MCF 10A (cell line): ENCODE data around the gene PRRX1. TPM values are rescaled to one million over a fixed set of nuclear protein-coding genes. Genes with fewer than 3 reads are reported as not detected.

Source experiments
- BruUV-seq: library from RNA; stranded (reverse); fragments of 400-500 nt; replicated peaks from 2 replicates; lab custom pipeline; 2021; lab: Mats Ljungman, UMichigan
- CTCF ChIA-PET: fragments of 300-600 bp; sonication (Branson Sonifier 250); formaldehyde crosslinking; extraction: SDS; loops from one replicate; lab custom pipeline; 2021; ENCODE audit warnings: antibody characterized with exemption, inconsistent platforms; lab: Yijun Ruan, JAX
- POLR2A ChIA-PET: fragments of 300-600, 350-650 bp; sonication (Branson Sonifier 250); formaldehyde crosslinking; extraction: SDS; loops from one replicate; lab custom pipeline; 2020; ENCODE audit warnings: antibody characterized with exemption, inconsistent platforms; lab: Yijun Ruan, JAX
- DNase-seq: peaks from one replicate; pipeline ENCODE4 v3.0.0-alpha.2; 2018; ENCODE audit not compliant: unreplicated experiment
- H3K27ac Mint-ChIP-seq: one replicate; pipeline ENCODE4 v1.8.0; 2022; ENCODE audit warnings: mild to moderate bottlenecking, low read depth, mixed read lengths; ENCODE audit not compliant: unreplicated experiment
- H3K27me3 Mint-ChIP-seq: one replicate; pipeline ENCODE4 v1.8.0; 2022; ENCODE audit warnings: mixed read lengths; ENCODE audit not compliant: insufficient read depth, unreplicated experiment
- H3K36me3 Mint-ChIP-seq: one replicate; pipeline ENCODE4 v1.8.0; 2022; ENCODE audit warnings: mild to moderate bottlenecking, moderate library complexity, mixed read lengths; ENCODE audit not compliant: insufficient read depth, unreplicated experiment
- H3K4me1 Mint-ChIP-seq: one replicate; pipeline ENCODE4 v1.8.0; 2022; ENCODE audit warnings: mixed read lengths; ENCODE audit not compliant: insufficient read depth, unreplicated experiment
- H3K4me3 Mint-ChIP-seq: one replicate; pipeline ENCODE4 v1.8.0; 2022; ENCODE audit warnings: mild to moderate bottlenecking, moderate library complexity, mixed read lengths; ENCODE audit not compliant: unreplicated experiment
- H3K9me3 Mint-ChIP-seq: one replicate; pipeline ENCODE4 v1.8.0; 2022; ENCODE audit warnings: mixed read lengths; ENCODE audit not compliant: unreplicated experiment
- intact Hi-C: fragments of 100-400 bp; cut with micrococcal nuclease; formaldehyde crosslinking; loops from 2 replicates; pipeline ENCODE4 v1.14.1; 2022
- total RNA-seq: library from RNA; stranded (reverse); gene quantifications from 2 replicates; pipeline ENCODE4 v1.2.3, GENCODE V29; 2022
- TF ChIP-seq, protein P1 (sequence below): fragments of 200-600 bp; IDR thresholded peaks from one replicate; pipeline ENCODE4 v1.8.0; 2022; ENCODE audit warnings: antibody characterized with exemption, mild to moderate bottlenecking; ENCODE audit not compliant: unreplicated experiment

Gene PRRX1
- total RNA-seq, 1 experiment from 2014 or later = not detected

DNA sequence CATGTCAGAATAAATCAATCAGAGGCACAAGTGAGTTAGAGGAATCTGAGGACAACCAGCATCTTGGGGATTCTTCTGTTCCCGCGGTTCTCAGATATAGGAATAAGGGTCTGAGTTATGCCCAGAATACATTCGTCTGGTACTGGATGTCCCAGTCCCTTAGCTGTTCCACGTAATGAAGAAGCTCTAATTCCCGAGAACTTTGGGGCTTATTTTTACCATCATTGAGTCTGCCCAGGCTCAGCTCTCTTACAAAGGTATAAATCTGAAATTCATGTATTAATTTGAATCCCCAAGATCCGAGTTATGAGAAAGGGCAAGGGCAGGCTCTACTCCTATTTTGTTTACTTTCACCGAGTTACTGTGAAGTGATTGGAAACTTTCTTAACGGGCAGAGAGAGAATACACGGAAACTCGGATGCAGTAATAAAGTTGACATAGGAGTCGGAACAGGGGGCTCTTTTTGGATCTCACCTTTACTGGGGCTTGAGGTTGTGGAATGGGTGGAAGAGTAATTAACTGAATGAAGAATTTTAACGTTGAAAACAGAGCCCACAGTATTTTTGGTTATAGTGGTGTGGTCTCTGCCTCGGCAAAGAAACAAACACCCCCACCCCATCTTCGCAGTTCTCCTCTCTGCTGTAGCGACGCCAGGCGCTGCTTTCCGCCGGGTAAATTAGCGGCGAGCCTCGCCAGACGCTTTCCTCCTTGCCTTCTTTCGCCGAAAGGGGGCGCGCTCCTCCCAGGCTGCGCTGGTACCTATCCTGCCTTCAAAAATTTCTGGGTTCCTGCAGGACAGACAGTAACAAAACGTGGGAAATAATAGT, 7.1 kb downstream of the PRRX1 start:
- ChIA-PET CTCF (no interaction called here), POLR2A (no interaction called here)
- no peak overlapping the region for H3K4me3 Mint-ChIP-seq
- intact Hi-C loops = no loop called here
- no peaks in the 10 kb centered on the region for H3K4me1 Mint-ChIP-seq
- no peaks in the 10 kb centered on the region for H3K9me3 Mint-ChIP-seq
- H3K27me3 Mint-ChIP-seq = no peaks in the 10 kb centered on the region
- no peak overlapping the region for H3K27ac Mint-ChIP-seq
- BruUV-seq = no TSS peak
- no peaks in the 10 kb centered on the region for H3K36me3 Mint-ChIP-seq
- no peak for DNase-seq
- TF ChIP-seq, protein P1, sequence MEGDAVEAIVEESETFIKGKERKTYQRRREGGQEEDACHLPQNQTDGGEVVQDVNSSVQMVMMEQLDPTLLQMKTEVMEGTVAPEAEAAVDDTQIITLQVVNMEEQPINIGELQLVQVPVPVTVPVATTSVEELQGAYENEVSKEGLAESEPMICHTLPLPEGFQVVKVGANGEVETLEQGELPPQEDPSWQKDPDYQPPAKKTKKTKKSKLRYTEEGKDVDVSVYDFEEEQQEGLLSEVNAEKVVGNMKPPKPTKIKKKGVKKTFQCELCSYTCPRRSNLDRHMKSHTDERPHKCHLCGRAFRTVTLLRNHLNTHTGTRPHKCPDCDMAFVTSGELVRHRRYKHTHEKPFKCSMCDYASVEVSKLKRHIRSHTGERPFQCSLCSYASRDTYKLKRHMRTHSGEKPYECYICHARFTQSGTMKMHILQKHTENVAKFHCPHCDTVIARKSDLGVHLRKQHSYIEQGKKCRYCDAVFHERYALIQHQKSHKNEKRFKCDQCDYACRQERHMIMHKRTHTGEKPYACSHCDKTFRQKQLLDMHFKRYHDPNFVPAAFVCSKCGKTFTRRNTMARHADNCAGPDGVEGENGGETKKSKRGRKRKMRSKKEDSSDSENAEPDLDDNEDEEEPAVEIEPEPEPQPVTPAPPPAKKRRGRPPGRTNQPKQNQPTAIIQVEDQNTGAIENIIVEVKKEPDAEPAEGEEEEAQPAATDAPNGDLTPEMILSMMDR = no peak

DNA sequence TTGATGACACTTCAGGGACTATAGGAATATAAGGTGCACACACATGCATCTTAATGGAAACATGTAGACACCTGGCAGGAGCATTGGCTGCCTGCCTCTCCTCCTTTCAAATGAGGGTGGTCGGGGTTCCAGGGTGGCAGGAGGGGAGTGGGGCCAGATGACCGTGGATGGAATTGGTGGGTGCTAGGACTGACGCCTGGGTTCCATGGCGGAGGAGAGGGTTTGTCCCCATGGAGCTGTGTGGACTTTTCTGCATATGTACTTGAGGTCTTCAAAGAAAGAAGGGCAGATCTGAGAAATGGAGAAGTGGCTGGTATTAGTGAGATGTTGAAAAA, 7.7 kb downstream of the PRRX1 start:
- no peaks in the 10 kb centered on the region for H3K27me3 Mint-ChIP-seq

DNA sequence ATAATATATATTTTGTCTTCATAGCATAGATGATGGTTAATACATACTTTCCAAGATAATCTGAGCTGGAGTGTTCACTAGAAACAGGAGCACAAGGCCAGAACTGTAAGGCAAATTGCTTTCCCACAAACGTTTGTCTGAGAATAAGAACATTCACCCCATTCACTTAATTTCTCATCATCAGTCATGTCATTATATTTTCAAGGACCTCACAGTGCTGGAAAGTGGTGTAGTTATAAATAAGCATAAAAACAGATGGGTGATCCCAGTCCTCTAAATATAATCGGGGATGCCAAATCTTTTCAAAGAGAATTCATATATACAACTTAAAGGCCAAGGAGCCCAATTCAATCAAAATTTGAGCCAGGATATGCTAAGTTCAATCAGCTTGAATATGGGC, 8.4 kb downstream of the PRRX1 start:
- Mint-ChIP-seq H3K4me3 (no peak overlapping the region), H3K36me3 (no peaks in the 10 kb centered on the region), H3K4me1 (no peaks in the 10 kb centered on the region), H3K27me3 (no peaks in the 10 kb centered on the region), H3K9me3 (no peaks in the 10 kb centered on the region), H3K27ac (no peak overlapping the region)
- no peak for DNase-seq
- ChIA-PET POLR2A (no interaction called here), CTCF (interaction anchor here (0.9 to 2.2 kb wide), 3 partner anchors 9 to 38 kb away, joined by 3 to 10 read pairs (median 3); no protein-coding TSS in a partner anchor)
- no TSS peak for BruUV-seq
- intact Hi-C loops = no loop called here
- TF ChIP-seq, protein P1 = no peak

More for the DNA sequence above, 7.7 kb downstream of the PRRX1 start:
- H3K36me3 Mint-ChIP-seq = no peaks in the 10 kb centered on the region
- H3K4me1 Mint-ChIP-seq = no peaks in the 10 kb centered on the region
- TF ChIP-seq, protein P1 = no peak
- POLR2A ChIA-PET = no interaction called here
- CTCF ChIA-PET = no interaction called here
- no TSS peak for BruUV-seq
- no peak overlapping the region for H3K27ac Mint-ChIP-seq
- no peaks in the 10 kb centered on the region for H3K9me3 Mint-ChIP-seq
- no peak for DNase-seq
- H3K4me3 Mint-ChIP-seq = no peak overlapping the region
- intact Hi-C loops = no loop called here

DNA sequence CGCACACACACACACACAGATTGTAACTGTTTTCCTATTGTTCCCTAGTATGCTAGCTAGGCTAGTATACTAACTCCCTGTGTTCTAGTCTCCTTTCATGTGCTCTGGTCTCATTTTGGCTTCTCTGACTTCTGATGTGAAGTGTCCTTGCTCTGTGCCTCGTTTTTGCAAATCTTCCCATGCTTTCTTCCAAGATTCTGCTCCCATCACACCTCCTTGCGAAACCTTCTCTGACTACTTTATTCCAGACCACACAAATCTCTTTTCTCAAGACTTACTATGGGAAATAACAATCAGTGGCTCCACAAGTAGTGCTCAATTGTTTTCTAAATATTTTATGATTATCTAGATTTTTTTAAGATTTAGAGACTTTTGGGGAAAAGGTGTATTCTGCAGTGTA, 10.3 kb downstream of the PRRX1 start:
- DNase-seq = no peak
- H3K27me3 Mint-ChIP-seq = no peaks in the 10 kb centered on the region
- H3K4me3 Mint-ChIP-seq = no peak overlapping the region
- no peak overlapping the region for H3K27ac Mint-ChIP-seq
- intact Hi-C loops = no loop called here
- no TSS peak for BruUV-seq
- H3K4me1 Mint-ChIP-seq = no peaks in the 10 kb centered on the region
- ChIA-PET POLR2A (no interaction called here), CTCF (interaction anchor here (0.9 to 2.2 kb wide), 2 partner anchors 15 to 256 kb away, joined by 3 to 10 read pairs; no protein-coding TSS in a partner anchor)
- no peaks in the 10 kb centered on the region for H3K9me3 Mint-ChIP-seq
- no peaks in the 10 kb centered on the region for H3K36me3 Mint-ChIP-seq
- TF ChIP-seq, protein P1 = no peak
